ENCODE data around the gene SGPP1. TPM values are rescaled to one million over a fixed set of nuclear protein-coding genes. Genes with fewer than 3 reads are reported as not detected.
"Not testable (repeated sequence)": the region's sequence is repeated elsewhere in the genome, so short reads cannot be mapped to it uniquely, and the experiment has no call there.

SGPP1 gene
- total RNA-seq, 1 donor from 2014 or later: 18.1 TPM

GRCh38 chr14:63726499-63726898 is 1.4 kb downstream of the SGPP1 start:
- DNase-seq: no peak

GRCh38 chr14:63725786-63726460 is 1.9 kb downstream of the SGPP1 start:
- no peak for DNase-seq

DNA sequence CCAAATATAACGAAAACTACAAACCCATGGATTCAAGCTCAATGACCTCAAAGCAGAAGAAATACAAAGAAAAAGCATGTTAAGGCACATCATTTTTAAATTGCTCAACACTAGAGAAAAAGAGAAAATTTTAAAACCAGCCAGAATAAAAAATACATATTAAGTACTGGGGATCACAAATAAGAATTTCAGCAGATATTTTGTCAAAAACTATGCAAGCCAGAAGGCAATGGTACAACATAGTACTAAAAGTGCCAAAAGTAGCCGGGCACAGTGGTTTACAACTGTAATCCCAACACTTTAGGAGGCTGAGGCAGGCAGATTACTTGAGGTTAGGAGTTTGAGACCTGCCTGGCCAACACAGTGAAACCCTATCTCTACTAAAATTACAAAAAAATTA is 10.2 kb downstream of the SGPP1 start:
- DNase-seq: peak; percentile 16

- DNase-seq: no peak
Measured at GRCh38 chr14:63715360-63715759, 12.5 kb downstream of the SGPP1 start.

- DNase-seq: no peak
Measured at GRCh38 chr14:63713764-63714163, 14.1 kb downstream of the SGPP1 start.

GRCh38 chr14:63713058-63713457 is 14.8 kb downstream of the SGPP1 start:
- DNase-seq: no peak

- no peak for DNase-seq
Measured at GRCh38 chr14:63712123-63712522, 15.7 kb downstream of the SGPP1 start.

DNA sequence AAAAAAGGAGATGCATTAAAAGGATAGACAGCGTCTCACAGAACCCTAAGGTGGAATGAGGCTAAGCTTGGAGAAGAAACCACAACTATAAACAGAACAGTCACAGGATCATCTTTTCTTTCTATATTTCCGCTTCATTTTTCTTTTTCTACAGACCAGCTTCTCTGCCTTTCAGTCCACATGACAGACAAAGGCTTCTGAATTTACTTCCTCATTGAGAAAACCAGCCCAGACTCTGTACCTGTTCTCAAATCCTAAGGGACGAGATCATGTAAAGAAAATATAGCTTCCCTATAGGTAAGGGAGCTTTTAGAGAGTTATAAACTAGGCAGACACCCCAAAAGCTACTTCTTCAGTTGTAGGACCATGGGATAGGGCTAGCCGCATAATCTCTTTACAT is 17.4 kb downstream of the SGPP1 start:
- no peak for DNase-seq

DNA sequence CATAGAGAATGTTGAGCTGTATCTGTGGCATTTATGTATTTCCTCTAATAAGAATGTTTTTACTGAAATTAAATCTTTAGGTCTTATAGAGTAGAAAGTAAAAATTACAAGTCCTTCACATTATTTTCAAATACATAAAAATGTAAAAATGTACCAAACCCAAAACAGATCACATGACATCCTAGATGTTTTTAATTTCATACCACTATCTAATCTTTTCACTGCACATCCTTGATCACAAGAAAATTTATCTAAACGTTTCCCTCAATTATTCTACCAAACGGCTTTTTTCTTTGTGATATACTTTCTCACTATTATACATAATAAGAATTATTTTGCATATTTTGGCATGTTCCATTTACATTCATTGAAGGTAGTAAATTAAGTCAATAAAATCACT is 18.3 kb downstream of the SGPP1 start:
- no peak for DNase-seq

GRCh38 chr14:63707216-63707615 is 20.6 kb downstream of the SGPP1 start:
- DNase-seq: no peak

DNA sequence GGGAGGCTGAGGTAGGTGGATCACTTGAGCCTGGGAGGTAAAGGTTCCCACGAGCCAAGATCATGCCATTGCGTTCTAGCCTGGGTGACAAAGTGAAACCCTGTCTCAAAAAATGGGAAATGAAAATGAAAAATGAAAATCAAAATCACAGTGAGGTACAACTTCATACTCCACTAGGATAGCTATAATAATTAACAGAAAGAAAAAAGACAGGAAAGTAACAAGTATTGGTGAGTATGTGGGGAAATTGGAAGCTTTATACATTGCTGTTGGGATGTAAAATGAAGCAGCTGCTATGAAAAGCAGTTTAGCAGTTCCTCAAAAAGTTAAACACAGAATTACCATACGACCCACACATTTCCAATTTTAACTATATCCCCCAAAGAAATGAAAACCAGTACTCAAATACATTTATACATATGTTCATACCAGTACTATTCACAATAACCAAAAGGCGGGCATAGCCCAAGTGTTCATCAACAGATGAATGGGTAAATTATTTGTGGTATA is 22.2 kb downstream of the SGPP1 start:
- no peak for DNase-seq

DNA sequence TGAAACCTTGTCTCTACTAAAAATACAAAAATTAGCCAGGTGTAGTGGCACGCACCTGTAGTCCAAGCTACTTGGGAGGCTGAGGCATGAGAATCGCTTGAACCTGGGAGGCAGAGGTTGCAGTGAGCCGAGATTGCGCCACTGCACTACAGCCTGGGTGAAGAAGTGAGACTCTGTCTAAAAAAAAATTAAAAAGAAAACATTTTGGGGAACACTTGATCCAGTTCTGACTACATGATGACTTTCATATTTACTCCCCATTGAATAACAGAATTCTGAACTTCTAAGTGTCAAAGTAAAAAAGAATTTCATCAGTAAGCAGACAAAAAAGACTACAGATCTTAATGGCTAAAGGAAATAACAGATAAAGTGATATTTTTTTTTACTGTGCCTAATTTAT is 25.3 kb downstream of the SGPP1 start:
- not testable (repeated sequence) for DNase-seq

- DNase-seq: no peak
Measured at GRCh38 chr14:63701606-63702299, 26.1 kb downstream of the SGPP1 start.

- no peak for DNase-seq
Measured at GRCh38 chr14:63692310-63693020, 35.4 kb downstream of the SGPP1 start.

DNA sequence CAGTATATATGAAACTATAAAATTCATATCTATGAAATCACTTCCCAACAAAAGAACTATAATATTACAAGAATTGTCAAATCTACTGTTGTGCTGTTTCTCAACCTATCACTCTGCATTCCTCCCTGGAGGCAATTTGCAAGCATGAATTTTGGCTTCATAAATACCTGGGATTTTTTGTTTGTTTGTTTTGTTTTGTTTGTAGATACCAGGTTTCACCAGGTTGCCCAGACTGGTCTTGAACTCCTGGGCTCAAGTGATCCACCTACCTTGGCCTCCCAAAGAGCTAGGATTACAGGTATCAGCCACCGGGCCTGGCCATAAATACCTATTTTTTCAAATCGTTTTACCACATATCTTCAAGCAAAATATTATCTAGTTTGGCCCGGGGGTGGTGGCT is 38.7 kb downstream of the SGPP1 start:
- DNase-seq: no peak

- no peak for DNase-seq
Measured at GRCh38 chr14:63686926-63687325, 40.9 kb downstream of the SGPP1 start.

- DNase-seq: no peak
Measured at GRCh38 chr14:63685401-63685800, 42.5 kb downstream of the SGPP1 start.

GRCh38 chr14:63682727-63683593 is 44.9 kb downstream of the SGPP1 start:
- no peak for DNase-seq

DNA sequence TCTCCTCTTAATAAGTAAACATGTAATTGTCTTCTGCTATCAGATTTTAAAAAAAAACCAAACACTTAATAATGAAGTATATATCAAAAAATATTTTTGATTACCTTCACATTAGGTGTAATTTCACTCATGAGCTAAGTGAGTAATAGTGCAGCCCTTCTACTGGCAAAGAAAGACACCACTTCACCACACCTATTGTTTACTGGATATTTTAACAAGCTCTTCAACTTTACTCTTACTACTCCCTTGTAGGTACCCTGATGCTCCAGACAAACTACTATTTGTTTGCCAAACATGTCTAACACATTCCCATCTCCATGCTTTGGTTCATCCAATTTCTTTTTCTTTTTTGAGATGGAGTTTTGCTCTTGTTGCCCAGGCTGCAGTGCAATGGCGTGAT is 49.3 kb downstream of the SGPP1 start:
- DNase-seq: no peak

DNA sequence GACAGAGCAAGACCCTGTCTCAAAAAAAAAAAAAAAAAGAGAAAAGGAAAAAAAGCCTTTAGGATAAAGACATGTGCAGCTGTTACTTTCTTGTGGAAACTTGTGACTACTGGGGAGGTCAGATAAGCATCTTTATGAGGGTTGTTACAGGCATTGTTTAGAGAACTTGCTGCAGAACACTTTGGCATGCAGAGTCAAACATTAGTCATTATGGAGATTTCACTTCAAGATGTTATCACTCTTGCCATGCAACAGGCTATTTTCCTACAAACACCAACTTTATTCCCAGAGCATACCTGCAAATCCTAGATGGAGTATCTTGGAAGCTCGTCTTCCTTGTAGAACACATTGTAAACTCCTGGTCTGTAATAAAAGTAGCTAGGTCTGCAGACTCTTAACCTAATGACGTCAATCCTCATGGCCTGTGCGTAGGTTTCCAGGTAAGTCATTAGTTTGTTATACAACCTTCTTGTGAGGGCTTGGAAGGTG is 49.9 kb downstream of the SGPP1 start:
- peak; percentile 8 for DNase-seq

DNA sequence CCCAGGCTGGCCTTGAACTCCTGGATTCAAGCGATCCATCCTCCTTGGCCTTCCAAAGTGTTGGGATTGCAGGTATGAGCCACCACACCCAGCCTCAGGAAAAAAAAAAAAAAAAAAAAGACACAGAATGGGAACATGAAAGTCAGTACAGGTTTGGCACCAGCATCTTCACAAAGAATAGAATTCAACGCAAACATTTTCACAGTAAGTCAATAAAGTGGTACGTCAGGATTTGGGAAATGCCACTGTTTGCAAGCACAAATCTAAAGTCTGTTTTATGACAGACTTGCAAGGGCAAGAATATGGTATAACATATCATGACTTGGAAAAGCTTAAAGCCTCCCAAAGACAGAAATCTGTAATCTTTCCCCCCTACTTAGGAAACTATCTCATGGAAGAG is 51.2 kb downstream of the SGPP1 start:
- no peak for DNase-seq

DNA sequence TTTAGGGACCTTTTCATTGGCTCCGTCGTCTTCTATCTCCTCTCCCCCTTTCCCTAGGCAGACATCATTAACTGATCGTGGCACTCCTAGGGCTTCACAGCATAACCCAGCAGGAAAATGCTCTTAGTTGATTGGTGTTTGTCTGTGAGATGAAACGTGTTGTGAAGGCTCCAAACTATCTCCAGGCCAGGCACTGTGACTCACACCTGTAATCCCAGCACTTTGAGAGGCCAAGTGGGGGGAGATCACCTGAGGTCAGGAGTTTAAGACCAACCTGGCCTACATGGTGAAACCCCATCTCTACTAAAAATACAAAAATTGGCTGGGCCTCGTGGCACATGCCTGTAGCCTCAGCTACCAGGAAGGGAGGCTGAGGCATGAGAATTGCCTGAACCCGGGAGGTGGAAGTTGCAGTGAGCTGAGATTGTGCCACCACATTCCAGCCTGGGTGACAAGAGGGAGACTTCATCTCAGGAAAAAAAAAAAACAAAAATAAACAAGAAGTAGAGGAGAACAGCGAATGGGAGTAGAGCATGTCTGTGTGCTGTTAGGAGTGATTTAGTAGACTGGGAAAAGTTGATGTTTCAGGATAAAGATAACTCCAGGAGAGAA is 53.9 kb downstream of the SGPP1 start:
- DNase-seq: no peak

Measured in skin of body (tissue), 2 donors.